Measurements from ENCODE around the gene SP2. TPM values are rescaled to one million over a fixed set of nuclear protein-coding genes. Genes with fewer than 3 reads are reported as not detected.

The SP2 gene
- total RNA-seq, 1 experiment from 2014 or later, result 3.9 TPM

GRCh38 chr17:47856830-47857229 is 39.2 kb upstream of the SP2 start:
- no peak for TF ChIP-seq EZH2 (IDR thresholded peaks at IDR 0.05; ENCODE audit: low read length, unreplicated experiment)
- no peak for TF ChIP-seq CTCF (conservative IDR thresholded peaks at IDR 0.05; ENCODE audit: low read depth, low read length)
- no peak for TF ChIP-seq EZH2phosphoT487 (IDR thresholded peaks at IDR 0.05; ENCODE audit: borderline replicate concordance, low read length)
- no peaks in the 10 kb centered on the region for H3K79me2 ChIP-seq (ENCODE audit: low read length)
- no peak overlapping the region for H3K27ac ChIP-seq (ENCODE audit: low read length)
- POLR2A ChIA-PET (ENCODE audit: unreplicated experiment), result interaction anchor here (0.6 kb wide), 1 partner anchor 63 kb away, joined by 3 read pairs; no protein-coding TSS in a partner anchor
- DNase-seq (no peak), ATAC-seq (no peak)
- intact Hi-C loops (cut with micrococcal nuclease), result no loop called here
- H3K36me3 ChIP-seq (ENCODE audit: low read depth, low read length), result no peaks in the 10 kb centered on the region
- H3K27me3 ChIP-seq (ENCODE audit: low read length), result peaks cover 13% of the 10 kb centered on the region
- H3K9me2 ChIP-seq (replicated peaks; ENCODE audit: low read length), result no peaks in the 10 kb centered on the region
- no peaks in the 10 kb centered on the region for H3K4me1 ChIP-seq (ENCODE audit: insufficient read depth, low read length)
- no peaks in the 10 kb centered on the region for H4K20me1 ChIP-seq (ENCODE audit: low read length)
- no peak overlapping the region for H2AFZ ChIP-seq (ENCODE audit: low read length)
- no TSS peak for BruUV-seq (replicated peaks)
- CTCF ChIA-PET, result no interaction called here
- H3K9me3 ChIP-seq (ENCODE audit: low read length), result no peaks in the 10 kb centered on the region
- no peak overlapping the region for H3K4me3 ChIP-seq (ENCODE audit: low read length)
- no peak overlapping the region for H3K9ac ChIP-seq (ENCODE audit: low read length)
- H3F3A ChIP-seq (ENCODE audit: low read length, unreplicated experiment), result no peaks in the 10 kb centered on the region
- H3K4me2 ChIP-seq (ENCODE audit: low read length), result no peak overlapping the region

- TF ChIP-seq CTCF (conservative IDR thresholded peaks at IDR 0.05; ENCODE audit: low read depth, low read length) (no peak), EZH2phosphoT487 (IDR thresholded peaks at IDR 0.05; ENCODE audit: borderline replicate concordance, low read length) (no peak), EZH2 (IDR thresholded peaks at IDR 0.05; ENCODE audit: low read length, unreplicated experiment) (no peak)
- ATAC-seq (no peak), DNase-seq (no peak)
- no peak overlapping the region for H3K27ac ChIP-seq (ENCODE audit: low read length)
- no peaks in the 10 kb centered on the region for H3K9me2 ChIP-seq (replicated peaks; ENCODE audit: low read length)
- no peak overlapping the region for H3K9ac ChIP-seq (ENCODE audit: low read length)
- no peaks in the 10 kb centered on the region for H3K79me2 ChIP-seq (ENCODE audit: low read length)
- H3K4me2 ChIP-seq (ENCODE audit: low read length), result no peak overlapping the region
- intact Hi-C loops (cut with micrococcal nuclease), result no loop called here
- ChIA-PET POLR2A (ENCODE audit: unreplicated experiment) (interaction anchor here (0.6 kb wide), 1 partner anchor 62 kb away, joined by 3 read pairs; no protein-coding TSS in a partner anchor), CTCF (no interaction called here)
- no TSS peak for BruUV-seq (replicated peaks)
- no peak overlapping the region for H2AFZ ChIP-seq (ENCODE audit: low read length)
- no peaks in the 10 kb centered on the region for H3K9me3 ChIP-seq (ENCODE audit: low read length)
- H3K4me1 ChIP-seq (ENCODE audit: insufficient read depth, low read length), result peaks cover 6% of the 10 kb centered on the region
- no peaks in the 10 kb centered on the region for H4K20me1 ChIP-seq (ENCODE audit: low read length)
- H3K36me3 ChIP-seq (ENCODE audit: low read depth, low read length), result no peaks in the 10 kb centered on the region
- H3K4me3 ChIP-seq (ENCODE audit: low read length), result no peak overlapping the region
- H3F3A ChIP-seq (ENCODE audit: low read length, unreplicated experiment), result no peaks in the 10 kb centered on the region
- peaks cover 13% of the 10 kb centered on the region for H3K27me3 ChIP-seq (ENCODE audit: low read length)
Observed at GRCh38 chr17:47857551-47858455, 38.2 kb upstream of the SP2 start.

- Histone ChIP-seq H3K27me3 (ENCODE audit: low read length) (no peaks in the 10 kb centered on the region), H3K9me3 (ENCODE audit: low read length) (no peaks in the 10 kb centered on the region), H3K9me2 (replicated peaks; ENCODE audit: low read length) (no peaks in the 10 kb centered on the region), H3F3A (ENCODE audit: low read length, unreplicated experiment) (peaks cover 6% of the 10 kb centered on the region), H3K4me1 (ENCODE audit: insufficient read depth, low read length) (peaks cover 26% of the 10 kb centered on the region), H3K27ac (ENCODE audit: low read length) (no peak overlapping the region), H3K79me2 (ENCODE audit: low read length) (no peaks in the 10 kb centered on the region), H3K4me2 (ENCODE audit: low read length) (no peak overlapping the region), H2AFZ (ENCODE audit: low read length) (no peak overlapping the region), H3K36me3 (ENCODE audit: low read depth, low read length) (no peaks in the 10 kb centered on the region), H4K20me1 (ENCODE audit: low read length) (no peaks in the 10 kb centered on the region), H3K4me3 (ENCODE audit: low read length) (no peak overlapping the region), H3K9ac (ENCODE audit: low read length) (no peak overlapping the region)
- intact Hi-C loops (cut with micrococcal nuclease), result no loop called here
- DNase-seq, result no peak
- CTCF ChIA-PET, result no interaction called here
- ATAC-seq, result no peak
- TF ChIP-seq CTCF (conservative IDR thresholded peaks at IDR 0.05; ENCODE audit: low read depth, low read length) (no peak), EZH2 (IDR thresholded peaks at IDR 0.05; ENCODE audit: low read length, unreplicated experiment) (no peak), EZH2phosphoT487 (IDR thresholded peaks at IDR 0.05; ENCODE audit: borderline replicate concordance, low read length) (no peak)
- no TSS peak for BruUV-seq (replicated peaks)
- POLR2A ChIA-PET (ENCODE audit: unreplicated experiment), result no interaction called here
Observed at GRCh38 chr17:47860386-47860785, 35.6 kb upstream of the SP2 start.
